Activated CD8-positive, alpha-beta memory T cell treated with anti-CD3 and anti-CD28 coated beads, Interleukin-2, amount 50 U/mL, for 1 hour (primary cell): ENCODE results near the gene CACNA1D.
"Not testable (repeated sequence)": the region's sequence is repeated elsewhere in the genome, so short reads cannot be mapped to it uniquely, and the experiment has no call there.

Experiments
- DNase-seq: peaks from one replicate; pipeline ENCODE4 v3.0.0-alpha.2; 2020; ENCODE audit errors: extremely low read depth

The CACNA1D gene

GRCh38 chr3:53493963-53494791 is at the start of gene CACNA1D:
Gene CACNA1D (plus strand): TSS chr3:53494611. CDS start chr3:53495167, 556 bp downstream.
- DNase-seq = no peak

- DNase-seq = no peak
These were observed 37.3 kb upstream of the CACNA1D start for GRCh38 chr3:53457068-53457467.

GRCh38 chr3:53460326-53460725 is 34.1 kb upstream of the CACNA1D start:
- DNase-seq = no peak

- DNase-seq = no peak
These were observed 30.0 kb upstream of the CACNA1D start for GRCh38 chr3:53464424-53464823.

DNA sequence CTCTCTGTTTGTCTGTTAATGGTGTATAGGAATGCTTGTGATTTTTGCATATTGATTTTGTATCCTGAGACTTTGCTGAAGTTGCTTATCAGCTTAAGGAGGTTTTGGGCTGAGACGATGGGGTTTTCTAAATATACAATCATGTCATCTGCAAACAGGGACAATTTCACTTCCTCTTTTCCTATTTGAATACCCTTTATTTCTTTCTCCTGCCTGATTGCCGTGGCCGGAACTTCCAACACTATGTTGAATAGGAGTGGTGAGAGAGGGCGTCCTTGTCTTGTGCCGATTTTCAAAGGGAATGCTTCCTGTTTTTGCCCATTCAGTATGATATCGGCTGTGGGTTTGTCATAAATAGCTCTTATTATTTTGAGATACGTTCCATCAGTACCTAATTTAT is 24.7 kb upstream of the CACNA1D start:
- not testable (repeated sequence) for DNase-seq

- DNase-seq = no peak
These were observed 21.0 kb upstream of the CACNA1D start for GRCh38 chr3:53473422-53473821.

GRCh38 chr3:53476372-53476771 is 18.0 kb upstream of the CACNA1D start:
- not testable (repeated sequence) for DNase-seq

- not testable (repeated sequence) for DNase-seq
These were observed 16.7 kb upstream of the CACNA1D start for GRCh38 chr3:53477689-53478088.

GRCh38 chr3:53478166-53478830 is 16.1 kb upstream of the CACNA1D start:
- DNase-seq = no peak

- DNase-seq = no peak
These were observed 15.3 kb upstream of the CACNA1D start for GRCh38 chr3:53478921-53479664.

DNA sequence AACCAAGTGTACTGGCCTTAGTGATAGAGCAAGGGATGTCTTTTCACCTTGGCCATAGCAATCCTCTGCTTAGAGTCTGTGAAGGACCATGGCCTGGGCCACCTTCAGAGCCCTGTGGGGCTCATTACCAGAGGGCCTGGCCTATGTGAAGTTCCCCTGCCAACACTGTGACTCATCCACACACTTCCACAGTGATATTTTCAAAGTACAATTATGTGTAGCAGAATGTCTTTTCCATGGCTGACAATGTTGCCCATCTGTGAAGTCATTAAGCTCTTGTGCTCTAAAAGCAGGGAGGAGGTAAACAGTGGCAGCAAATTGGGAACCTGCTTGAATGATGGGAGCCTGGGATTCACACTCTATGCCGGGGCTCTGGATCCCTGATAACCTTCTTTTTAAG is 12.2 kb upstream of the CACNA1D start:
- no peak for DNase-seq

DNA sequence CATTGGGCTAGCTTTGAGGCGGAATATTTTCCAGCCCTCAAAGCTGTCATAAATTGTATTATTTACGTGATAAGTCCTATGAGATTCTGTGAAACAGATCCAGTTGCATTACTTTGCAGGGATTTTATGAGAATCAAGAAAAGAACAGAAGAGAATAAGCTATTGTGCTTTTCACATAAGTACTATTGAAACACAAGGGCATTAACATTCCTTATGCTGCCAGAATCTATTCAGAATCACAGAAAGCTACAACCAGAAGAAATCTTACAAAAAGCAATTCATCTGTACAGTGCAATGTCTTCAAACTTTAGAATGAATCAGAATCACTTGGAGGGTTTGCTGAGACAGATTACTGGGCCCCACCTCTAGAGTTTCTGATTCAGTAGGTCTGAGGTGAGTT is 10.6 kb upstream of the CACNA1D start:
- DNase-seq = no peak

- no peak for DNase-seq
These were observed 9.4 kb upstream of the CACNA1D start for GRCh38 chr3:53484984-53485383.

- no peak for DNase-seq
These were observed 8.6 kb upstream of the CACNA1D start for GRCh38 chr3:53485675-53486403.

DNA sequence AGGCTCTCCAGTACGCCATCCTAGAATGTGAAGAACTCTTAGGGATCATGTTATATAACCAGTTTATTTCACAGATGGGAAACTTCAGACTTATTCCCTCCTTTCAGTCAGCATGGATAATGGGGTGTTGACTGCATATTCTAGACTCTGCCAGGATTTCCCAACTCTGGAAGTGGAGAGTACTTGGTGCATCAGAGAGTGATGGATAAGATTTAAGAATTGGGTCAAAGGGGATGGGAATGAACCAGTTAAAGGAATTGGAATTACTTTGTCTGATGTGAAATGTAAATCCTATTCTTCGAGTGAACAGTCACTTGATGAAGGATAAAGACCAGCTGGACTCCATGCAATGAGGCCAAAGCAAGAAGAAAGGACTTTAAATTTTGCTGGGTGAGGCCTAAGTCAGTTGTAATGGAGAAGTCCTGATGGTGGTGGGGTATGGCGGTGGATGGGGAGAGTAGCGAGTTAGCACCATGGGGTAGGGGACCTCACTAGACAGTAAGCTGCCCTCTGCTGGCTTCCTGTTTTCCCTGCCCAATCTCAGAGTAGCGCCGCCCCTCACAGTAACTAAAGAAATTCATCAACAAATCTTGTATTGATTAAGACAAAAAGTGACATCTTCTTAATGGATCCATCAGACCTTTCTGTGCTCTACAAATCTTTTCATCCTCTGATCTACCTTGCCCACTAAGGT is 7.3 kb upstream of the CACNA1D start:
- no peak for DNase-seq

DNA sequence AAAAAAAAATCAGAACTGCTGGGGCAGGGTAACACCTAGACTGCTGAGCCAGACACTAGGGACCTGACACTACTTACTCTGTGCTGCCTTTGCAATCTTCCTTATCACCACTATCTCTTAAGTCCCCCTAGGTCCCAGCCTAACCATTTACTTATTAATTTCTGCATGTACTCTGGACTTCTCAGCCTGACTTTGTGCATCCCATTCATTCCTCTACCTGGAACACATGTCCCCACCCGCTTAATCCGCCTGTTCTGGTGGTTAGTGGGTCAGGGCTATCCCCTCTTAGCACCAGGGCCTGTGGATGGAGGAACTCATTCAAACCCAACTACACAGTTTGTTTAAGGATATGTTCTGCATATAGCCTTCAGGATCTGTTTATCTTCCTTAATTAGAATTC is 5.0 kb upstream of the CACNA1D start:
- no peak for DNase-seq

DNA sequence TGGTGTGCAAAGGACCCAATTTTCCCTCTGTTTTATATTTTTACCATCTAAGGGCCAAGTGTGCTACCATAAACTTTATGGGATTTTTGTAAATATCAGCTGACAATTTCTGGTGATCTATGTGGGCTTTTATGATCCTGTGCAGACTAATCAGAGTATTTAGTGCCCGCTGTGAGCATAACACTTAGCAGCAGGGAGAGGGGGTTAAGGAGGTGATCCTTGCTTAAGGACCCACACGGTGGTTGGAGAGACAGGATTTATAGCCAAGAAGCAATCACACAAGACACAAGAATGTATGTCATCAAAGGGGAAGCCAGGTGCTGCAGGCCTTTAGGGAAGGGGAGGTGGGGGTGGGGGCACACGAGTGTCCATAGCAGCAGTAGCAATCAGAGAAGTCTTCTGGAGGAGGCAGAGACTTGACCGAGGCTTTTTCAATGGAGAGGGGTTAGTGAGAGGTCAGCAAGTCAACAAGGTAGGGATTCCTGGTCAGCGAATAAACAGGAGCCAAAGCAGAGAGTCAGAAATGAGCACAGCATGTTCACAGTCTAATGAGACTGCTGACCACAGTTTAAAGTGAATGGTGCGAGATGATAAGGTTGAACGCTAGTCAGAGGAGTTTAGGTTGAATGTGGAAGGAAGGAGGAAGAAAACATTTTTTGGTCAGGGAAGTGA is 4.5 kb upstream of the CACNA1D start:
- DNase-seq = no peak

- no peak for DNase-seq
These were observed 3.9 kb upstream of the CACNA1D start for GRCh38 chr3:53490459-53490968.

- DNase-seq = no peak
These were observed 3.1 kb upstream of the CACNA1D start for GRCh38 chr3:53491276-53491675.

DNA sequence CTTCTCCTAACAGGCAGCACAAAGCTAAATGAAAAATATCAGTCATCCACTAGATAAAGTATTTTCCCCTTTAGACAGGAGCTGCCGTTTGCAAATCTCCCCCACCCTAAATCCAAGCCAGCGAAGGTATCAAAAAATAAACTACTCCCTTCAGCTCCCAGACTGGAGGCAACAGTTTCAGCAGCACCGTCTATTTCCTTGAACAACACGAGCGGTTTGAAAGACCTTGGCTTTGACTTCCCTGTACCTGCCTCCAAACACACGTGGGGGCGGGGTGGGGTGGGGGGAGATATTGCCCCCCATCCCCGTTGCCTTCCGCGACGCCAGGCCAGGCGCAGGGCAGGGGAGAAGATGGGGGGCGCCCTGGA is 832 bp upstream of the CACNA1D start:
- no peak for DNase-seq

- DNase-seq = no peak
These were observed 722 bp downstream of the CACNA1D start for GRCh38 chr3:53495146-53495519.
